Kidney epithelial cell (primary cell): Measurements from ENCODE around the gene KLHL28. TPM values are rescaled to one million over a fixed set of nuclear protein-coding genes. Genes with fewer than 3 reads are reported as not detected.

ENCODE experiments used
- DNase-seq: peaks from one replicate; pipeline ENCODE4 v3.0.0-alpha.2; 2010; ENCODE audit warnings: low read depth
- H3K27me3 ChIP-seq: 2 replicates; pipeline ENCODE4 v1.6.0; 2011; ENCODE audit warnings: low read length; ENCODE audit not compliant: control insufficient read depth, insufficient read depth
- H3K36me3 ChIP-seq: 2 replicates; pipeline ENCODE4 v1.5.1; 2011; ENCODE audit warnings: low read length; ENCODE audit not compliant: control insufficient read depth, insufficient read depth
- H3K4me3 ChIP-seq: 2 replicates; pipeline ENCODE4 v1.5.1; 2011; ENCODE audit warnings: low read depth, mild to moderate bottlenecking, control low read depth, low read length
- total RNA-seq: library from RNA; depleted of rRNA; stranded (reverse); fragments of >200 nt; gene quantifications from 2 replicates; pipeline ENCODE4 v1.2.3, GENCODE V29; 2015
- TF ChIP-seq, protein P1 (sequence below): IDR thresholded peaks from 2 replicates; pipeline ENCODE4 v1.5.1; 2011; ENCODE audit warnings: mild to moderate bottlenecking, moderate library complexity, low read length, control low read depth, inconsistent platforms; ENCODE audit not compliant: insufficient read depth, poor library complexity, severe bottlenecking

Gene KLHL28
- total RNA-seq, 1 donor from 2014 or later = 12.9 TPM

DNA sequence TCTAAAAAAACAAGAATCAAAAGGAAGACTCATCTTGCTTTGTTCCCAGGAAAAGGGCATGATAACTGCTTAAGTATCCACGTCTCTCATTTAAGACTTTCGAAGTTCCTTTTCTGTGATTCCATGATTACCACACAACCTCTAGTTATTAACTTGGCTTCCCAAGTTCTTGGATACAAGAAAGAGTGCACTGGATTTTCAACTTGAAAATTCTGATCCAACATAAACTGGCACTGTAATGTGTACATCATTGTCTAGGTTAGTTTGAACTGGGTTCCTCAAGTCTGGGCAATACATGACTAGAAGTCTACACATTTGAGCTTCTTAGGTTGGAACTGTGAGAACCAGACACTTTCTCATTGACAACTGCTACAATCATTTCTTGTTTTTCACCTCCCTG, 1.6 kb downstream of the KLHL28 start:
- Histone ChIP-seq H3K27me3 (no peaks in the 10 kb centered on the region), H3K4me3 (peak overlapping the region; percentile 94), H3K36me3 (no peaks in the 10 kb centered on the region)
- DNase-seq = no peak
- TF ChIP-seq, protein P1, sequence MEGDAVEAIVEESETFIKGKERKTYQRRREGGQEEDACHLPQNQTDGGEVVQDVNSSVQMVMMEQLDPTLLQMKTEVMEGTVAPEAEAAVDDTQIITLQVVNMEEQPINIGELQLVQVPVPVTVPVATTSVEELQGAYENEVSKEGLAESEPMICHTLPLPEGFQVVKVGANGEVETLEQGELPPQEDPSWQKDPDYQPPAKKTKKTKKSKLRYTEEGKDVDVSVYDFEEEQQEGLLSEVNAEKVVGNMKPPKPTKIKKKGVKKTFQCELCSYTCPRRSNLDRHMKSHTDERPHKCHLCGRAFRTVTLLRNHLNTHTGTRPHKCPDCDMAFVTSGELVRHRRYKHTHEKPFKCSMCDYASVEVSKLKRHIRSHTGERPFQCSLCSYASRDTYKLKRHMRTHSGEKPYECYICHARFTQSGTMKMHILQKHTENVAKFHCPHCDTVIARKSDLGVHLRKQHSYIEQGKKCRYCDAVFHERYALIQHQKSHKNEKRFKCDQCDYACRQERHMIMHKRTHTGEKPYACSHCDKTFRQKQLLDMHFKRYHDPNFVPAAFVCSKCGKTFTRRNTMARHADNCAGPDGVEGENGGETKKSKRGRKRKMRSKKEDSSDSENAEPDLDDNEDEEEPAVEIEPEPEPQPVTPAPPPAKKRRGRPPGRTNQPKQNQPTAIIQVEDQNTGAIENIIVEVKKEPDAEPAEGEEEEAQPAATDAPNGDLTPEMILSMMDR = no peak

DNA sequence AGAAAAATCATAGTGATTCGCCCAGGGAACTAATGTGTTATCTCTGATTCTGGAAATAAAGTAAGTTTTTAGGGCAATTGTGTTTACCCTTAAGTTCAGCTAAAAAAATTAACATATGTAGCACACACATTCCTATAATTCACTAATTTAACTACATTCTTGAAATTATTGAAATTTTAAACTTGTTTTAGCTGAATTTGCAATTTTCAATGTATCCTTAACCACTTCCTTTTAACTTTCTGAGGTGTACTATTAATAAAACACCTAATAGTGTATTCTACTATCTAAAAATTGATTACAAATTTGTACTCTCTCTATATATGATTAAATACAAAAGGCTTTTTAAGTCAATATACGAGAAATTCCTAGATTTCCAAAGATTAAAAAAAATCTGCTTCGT, 2.2 kb downstream of the KLHL28 start:
- no peak for DNase-seq
- no peaks in the 10 kb centered on the region for H3K27me3 ChIP-seq
- TF ChIP-seq, protein P1 = no peak
- no peak overlapping the region for H3K4me3 ChIP-seq
- no peaks in the 10 kb centered on the region for H3K36me3 ChIP-seq

DNA sequence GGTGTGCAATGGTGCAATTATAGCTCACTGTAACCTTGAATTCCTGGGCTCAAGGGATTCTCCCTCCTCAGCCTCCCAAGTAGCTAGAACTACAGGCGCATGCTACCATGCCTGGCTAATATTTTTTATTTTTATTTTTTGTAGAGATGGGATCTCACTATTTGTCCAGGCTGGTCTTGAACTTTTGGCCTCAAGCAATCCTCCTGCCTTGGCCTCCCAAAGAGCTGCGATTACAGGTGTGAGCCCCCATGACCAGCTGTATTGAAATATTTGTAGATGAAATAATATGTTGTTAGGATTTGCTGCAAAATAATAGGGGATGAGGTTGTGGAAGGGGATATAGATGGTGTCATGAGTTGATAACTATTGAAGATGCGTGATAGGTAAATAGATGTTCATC, 4.9 kb downstream of the KLHL28 start:
- no peaks in the 10 kb centered on the region for H3K27me3 ChIP-seq
- no peak overlapping the region for H3K4me3 ChIP-seq
- no peaks in the 10 kb centered on the region for H3K36me3 ChIP-seq
- TF ChIP-seq, protein P1 = no peak
- DNase-seq = no peak

DNA sequence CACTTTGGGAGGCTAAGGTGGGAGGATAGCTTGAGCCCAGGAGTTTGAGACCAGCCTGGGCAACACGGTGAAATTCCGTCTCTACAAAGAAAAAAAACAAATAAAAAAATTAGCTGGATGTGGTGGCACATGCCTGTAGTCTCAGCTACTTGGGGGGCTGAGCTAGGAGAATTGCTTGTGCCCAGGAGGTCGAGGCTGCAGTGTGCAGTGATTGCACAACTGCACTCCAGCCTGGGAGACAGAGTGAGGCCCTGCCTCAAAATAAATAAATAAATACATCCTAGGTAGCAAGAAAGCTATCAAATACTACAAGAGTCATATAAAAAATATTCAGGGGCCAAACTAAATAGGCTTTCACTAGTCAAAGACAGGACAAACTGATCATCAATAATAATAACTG, 6.2 kb downstream of the KLHL28 start:
- TF ChIP-seq, protein P1 = no peak
- H3K36me3 ChIP-seq = peaks cover 2% of the 10 kb centered on the region
- H3K4me3 ChIP-seq = no peak overlapping the region
- DNase-seq = no peak
- no peaks in the 10 kb centered on the region for H3K27me3 ChIP-seq

DNA sequence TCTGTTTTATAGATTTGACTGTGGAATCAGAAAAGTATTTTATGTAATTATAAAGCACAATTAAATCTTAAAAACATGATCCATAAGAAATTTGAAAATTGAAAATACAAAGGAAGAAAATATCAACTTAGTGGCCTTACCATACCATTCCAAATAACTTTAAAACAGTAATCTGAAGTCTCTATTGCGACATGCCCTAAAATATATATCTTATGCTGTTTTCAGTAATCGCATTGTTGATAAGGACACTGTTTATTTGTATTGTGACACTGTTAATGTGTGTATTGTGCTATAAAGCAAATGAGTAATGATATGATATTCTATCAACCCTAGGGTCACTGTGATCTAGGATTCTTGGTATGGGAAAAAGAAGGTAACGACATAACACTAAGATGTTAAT, 7.0 kb downstream of the KLHL28 start:
- Histone ChIP-seq H3K4me3 (no peak overlapping the region), H3K27me3 (no peaks in the 10 kb centered on the region), H3K36me3 (peaks cover 2% of the 10 kb centered on the region)
- no peak for DNase-seq
- TF ChIP-seq, protein P1 = no peak

DNA sequence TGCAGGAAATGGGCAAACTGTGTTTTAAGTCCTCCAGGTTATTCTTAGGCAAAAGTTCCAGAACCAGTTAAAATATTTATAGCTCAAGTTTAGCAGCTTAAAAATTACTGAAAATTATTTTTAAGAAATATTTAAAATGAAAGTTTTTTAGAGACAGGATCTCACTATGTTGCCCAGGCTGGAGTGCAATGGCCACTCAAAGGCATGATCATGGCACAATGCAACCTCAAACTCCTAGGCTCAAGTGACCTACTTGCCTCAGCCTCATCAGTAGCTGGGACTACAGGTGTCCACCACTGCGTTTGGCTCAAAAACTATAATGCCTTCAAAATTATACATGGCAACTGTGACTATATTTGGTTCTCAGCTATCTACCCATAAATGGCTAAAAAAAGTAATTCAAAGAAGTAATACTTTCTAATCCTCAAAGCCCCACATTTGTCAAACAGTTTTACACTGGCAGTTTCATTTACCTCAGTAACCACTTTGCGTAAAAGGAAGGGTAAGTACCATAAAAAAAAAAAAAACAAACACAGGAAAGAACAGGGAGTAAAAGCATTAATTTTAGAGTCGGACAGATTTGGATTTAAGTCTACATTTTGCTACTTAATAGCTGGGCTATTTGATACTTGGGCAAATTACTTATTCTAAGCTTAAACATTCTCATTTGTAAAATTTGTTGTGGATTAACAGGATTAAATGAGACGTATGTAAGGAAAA, 9.2 kb downstream of the KLHL28 start:
- TF ChIP-seq, protein P1 = no peak
- Histone ChIP-seq H3K36me3 (peaks cover 2% of the 10 kb centered on the region), H3K27me3 (no peaks in the 10 kb centered on the region), H3K4me3 (no peak overlapping the region)
- no peak for DNase-seq
